Activated CD4-positive, alpha-beta T cell treated with anti-CD3 and anti-CD28 coated beads for 4 hours (primary cell): ENCODE data around the gene ASB10.

Experiments used
- DNase-seq, 2 donors: peaks; one replicate each; pipeline ENCODE4 v3.0.0-alpha.2; 2020

The ASB10 gene

GRCh38 chr7:151134743-151135524 is 52.1 kb downstream of the ASB10 start:
- DNase-seq = no peak

DNA sequence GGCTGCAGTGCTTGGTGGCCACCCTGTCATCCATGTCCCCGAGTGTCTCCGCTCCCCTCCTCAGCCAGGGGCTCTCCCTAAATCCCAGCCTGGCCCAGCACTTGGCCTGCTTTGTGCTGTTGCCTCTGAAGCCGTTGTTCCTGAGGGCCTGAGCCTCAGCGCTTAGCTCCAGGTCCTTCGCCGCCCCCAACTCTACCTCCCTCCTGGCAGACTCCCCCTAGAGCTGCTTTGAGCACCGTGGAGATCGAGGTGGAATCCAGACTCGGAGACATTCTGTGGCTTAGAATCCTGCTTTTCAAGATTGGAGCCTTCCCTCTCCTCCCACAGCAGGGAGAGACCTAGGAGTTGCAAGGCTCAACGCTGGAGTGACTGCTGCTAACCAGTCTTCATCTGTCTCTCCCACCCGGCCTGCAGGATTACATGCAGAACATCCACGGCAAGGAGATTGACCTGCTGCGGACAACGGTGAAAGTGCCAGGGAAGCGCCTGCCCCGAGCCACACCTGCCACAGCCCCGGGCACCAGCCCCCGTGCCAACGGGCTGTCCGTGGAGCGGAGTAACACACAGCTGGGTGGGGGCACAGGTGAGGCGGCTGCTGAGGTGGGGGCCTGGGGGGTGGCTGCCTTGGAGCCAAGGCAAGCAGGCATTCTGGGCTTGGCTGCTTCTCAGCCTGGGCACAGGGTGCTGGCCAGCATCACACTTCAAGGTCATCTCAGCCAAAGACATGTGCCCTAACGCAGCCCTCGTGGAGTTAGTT is 52.9 kb downstream of the ASB10 start:
- DNase-seq = no peak

DNA sequence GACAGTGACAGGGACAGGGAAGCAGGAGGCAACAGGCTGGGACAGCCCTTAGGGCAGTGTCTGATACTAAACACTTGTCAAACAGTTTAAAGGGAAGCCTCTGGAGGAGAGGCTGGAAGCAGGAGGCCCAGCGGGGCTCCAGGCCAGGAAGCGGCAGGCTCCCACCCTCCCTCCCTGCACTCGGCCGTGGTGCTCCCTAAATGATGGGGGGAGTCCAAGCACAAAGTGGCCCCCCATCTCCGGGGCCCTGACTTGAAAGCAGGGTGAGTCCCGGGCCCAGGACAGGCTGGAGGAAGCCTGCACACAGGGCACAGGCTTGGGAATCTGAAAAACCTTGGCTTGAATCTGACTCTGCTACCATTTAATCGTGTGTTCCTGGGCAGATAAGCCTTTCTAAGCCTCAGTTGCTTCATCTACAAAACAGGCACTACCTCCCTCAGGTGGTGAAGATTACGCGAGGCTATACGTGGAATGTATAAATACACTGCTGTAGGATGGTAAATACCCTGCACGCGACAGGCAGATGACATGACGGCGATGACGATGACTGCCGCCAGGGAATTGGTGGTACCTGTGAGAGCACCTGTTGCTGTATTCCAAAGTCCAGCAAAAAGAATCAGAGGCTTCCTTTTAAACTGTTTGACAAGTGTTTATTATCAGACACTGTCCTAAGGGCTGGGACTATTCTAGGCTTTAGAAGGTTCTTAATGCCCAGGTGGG is 53.6 kb downstream of the ASB10 start:
- DNase-seq = no peak

DNA sequence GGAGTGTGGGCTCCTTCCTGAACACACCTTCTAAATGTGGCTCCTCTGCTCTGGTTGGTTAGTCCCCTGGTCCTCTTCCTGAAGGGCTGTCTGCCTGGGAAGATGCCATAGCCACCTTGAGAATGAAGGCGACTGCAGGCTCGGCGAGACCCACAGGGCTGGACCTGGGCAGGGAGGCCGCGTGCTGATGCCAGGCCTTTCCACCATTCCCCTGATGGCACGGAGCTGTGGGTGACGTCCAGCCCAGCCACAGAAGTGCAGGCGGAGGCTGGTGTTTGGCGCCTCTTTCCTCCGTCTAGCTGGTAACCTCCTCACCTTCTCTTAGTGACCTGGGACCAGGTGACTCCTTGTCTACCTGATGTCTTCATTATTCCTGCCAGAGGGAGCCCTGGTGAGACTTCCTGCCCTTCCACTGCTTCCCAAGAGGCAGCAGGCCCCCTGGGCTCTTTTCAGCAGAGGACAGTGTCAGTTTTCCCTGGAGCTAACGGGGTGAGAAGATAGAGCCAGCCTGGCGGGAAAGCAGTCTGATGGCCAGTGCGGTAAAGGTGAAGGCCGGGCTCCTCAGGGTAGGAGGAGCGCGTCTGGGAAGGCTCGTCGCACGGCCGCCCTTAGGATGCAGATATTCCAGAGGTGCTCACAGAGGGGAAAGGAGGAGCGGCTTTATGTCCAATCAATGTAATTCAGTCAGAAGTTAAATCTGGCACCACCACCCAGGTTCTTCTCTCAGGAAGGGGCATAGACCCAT is 54.4 kb downstream of the ASB10 start:
- DNase-seq = no peak

GRCh38 chr7:151131592-151132293 is 55.3 kb downstream of the ASB10 start:
- no peak for DNase-seq

DNA sequence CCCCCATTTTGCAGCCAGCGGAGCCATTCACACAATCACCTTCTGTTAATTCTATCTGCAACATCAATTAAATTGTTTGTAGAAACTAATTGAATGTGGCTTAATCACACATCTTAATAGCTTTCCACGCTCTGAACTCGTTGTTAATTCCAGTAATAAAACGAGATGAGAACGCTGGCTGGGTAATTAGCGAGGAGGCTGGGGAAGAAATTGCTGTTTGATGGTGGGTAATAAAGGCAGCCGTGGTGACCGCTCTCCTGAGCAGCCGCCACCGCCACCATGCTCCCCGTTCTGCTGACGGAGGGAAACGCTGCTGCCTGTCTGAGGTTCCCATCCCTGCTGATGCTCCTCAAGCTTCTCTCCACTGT is 55.8 kb downstream of the ASB10 start:
- DNase-seq = no peak

- no peak for DNase-seq
Measured at GRCh38 chr7:151130741-151131157, 56.3 kb downstream of the ASB10 start.

- no peak for DNase-seq
Measured at GRCh38 chr7:151129960-151130591, 57.0 kb downstream of the ASB10 start.

- DNase-seq = no peak
Measured at GRCh38 chr7:151129117-151129959, 57.7 kb downstream of the ASB10 start.

DNA sequence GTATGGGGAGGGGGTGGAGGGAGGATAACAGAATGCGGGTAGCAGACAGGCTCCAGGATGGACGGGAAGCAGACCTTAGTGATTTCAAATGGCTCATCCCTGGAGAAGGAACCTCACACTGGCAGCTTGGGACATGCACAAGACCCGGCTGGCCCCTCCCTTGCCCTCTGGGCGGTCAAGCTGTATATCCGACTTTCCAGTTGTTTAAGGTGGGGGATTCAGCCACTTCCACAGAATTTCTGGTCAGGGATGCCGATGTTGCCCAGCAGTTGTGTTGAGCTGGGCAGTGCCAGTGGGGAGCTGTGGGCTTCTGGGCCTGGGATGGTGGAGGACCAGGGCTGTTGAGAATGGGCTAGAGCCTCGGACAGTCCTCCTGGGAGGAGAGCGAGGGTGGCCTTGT is 58.3 kb downstream of the ASB10 start:
- no peak for DNase-seq

DNA sequence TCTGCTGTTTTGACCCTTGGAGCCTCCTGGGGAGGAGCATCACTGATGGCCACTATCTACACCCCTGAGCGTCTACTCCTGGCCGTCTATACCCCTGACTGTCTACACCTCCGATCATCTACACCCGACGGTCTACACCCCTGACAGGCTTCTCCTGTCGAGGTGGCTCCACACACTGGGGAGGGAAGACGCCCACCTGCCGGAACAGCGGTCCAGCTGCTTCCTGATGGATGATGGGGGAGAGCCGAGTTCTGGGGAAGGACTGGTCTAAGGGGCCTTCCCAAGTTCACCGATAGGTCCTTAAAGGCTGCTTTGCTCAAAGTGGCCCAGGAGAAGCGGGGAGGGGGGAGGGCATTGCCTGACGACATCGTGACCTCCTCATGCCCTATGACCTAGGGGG is 58.9 kb downstream of the ASB10 start:
- no peak for DNase-seq

- DNase-seq = no peak
Measured at GRCh38 chr7:151126491-151127137, 60.4 kb downstream of the ASB10 start.

DNA sequence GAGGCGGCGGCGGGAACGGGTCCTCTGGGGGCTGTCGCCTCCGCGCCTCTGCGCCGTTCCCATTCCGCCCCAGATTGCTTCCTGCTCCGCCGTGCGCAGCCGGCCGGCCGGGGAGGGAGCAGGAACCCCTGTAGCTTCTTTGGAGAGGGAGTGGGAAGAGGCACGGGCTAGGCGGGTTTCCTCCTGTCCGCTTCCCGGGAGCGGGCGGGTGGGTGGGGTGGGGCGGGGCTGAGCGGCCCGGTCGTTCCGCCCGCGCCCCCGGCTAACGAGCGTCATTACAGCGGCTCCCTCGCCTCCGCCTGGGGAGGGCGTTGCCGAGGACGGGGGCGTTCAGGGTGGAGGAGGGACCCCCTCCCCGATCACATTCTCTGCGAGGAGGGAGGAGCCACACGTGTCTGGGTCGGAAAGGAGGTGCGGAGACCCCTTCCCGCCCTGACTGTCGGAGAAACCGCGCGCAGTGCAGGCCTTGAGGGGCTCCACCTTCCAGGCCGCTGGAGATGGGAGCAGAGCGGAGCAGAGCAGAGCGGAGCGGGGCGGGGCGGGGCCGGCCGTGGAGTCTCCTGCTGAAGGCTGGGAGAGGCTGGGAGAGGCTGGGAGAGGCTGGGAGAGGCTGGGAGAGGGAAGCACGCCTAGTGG is 61.1 kb downstream of the ASB10 start:
- DNase-seq = no peak
